ENCODE measurements around the gene RPS6KA3. TPM values are rescaled to one million over a fixed set of nuclear protein-coding genes. Genes with fewer than 3 reads are reported as not detected.
A peak's percentile ranks its signal among the peaks of the same experiment; 100 is the strongest.
"Not testable (repeated sequence)": the region's sequence is repeated elsewhere in the genome, so short reads cannot be mapped to it uniquely, and the experiment has no call there.

The RPS6KA3 gene
- total RNA-seq, 1 experiment from 2014 or later = 60.0 TPM

GRCh38 chrX:20265221-20265725, 1.4 kb downstream of the RPS6KA3 start:
- peak; percentile 45 for DNase-seq (ENCODE audit: low spot score)

GRCh38 chrX:20263474-20263873, 3.2 kb downstream of the RPS6KA3 start:
- DNase-seq (ENCODE audit: low spot score) = peak; percentile 57

GRCh38 chrX:20260885-20261284, 5.8 kb downstream of the RPS6KA3 start:
- DNase-seq (ENCODE audit: low spot score) = no peak

- DNase-seq (ENCODE audit: low spot score) = peak; percentile 30
These were observed 11.9 kb downstream of the RPS6KA3 start for GRCh38 chrX:20254712-20255299.

GRCh38 chrX:20253232-20253543, 13.5 kb downstream of the RPS6KA3 start:
- no peak for DNase-seq (ENCODE audit: low spot score)

GRCh38 chrX:20252381-20253231, 14.1 kb downstream of the RPS6KA3 start:
- DNase-seq (ENCODE audit: low spot score) = peak; percentile 42

GRCh38 chrX:20251691-20252090, 15.0 kb downstream of the RPS6KA3 start:
- no peak for DNase-seq (ENCODE audit: low spot score)

GRCh38 chrX:20250146-20250545, 16.6 kb downstream of the RPS6KA3 start:
- DNase-seq (ENCODE audit: low spot score) = not testable (repeated sequence)

- DNase-seq (ENCODE audit: low spot score) = no peak
These were observed 18.0 kb downstream of the RPS6KA3 start for GRCh38 chrX:20248592-20249192.

GRCh38 chrX:20244931-20245330, 21.8 kb downstream of the RPS6KA3 start:
- DNase-seq (ENCODE audit: low spot score) = no peak

GRCh38 chrX:20240201-20240600, 26.5 kb downstream of the RPS6KA3 start:
- DNase-seq (ENCODE audit: low spot score) = no peak

GRCh38 chrX:20237864-20238263, 28.8 kb downstream of the RPS6KA3 start:
- no peak for DNase-seq (ENCODE audit: low spot score)

- DNase-seq (ENCODE audit: low spot score) = no peak
These were observed 31.0 kb downstream of the RPS6KA3 start for GRCh38 chrX:20235755-20236154.

- DNase-seq (ENCODE audit: low spot score) = no peak
These were observed 33.4 kb downstream of the RPS6KA3 start for GRCh38 chrX:20233336-20233735.

GRCh38 chrX:20231598-20231997, 35.1 kb downstream of the RPS6KA3 start:
- DNase-seq (ENCODE audit: low spot score) = no peak

- DNase-seq (ENCODE audit: low spot score) = no peak
These were observed 36.3 kb downstream of the RPS6KA3 start for GRCh38 chrX:20230406-20230805.

- DNase-seq (ENCODE audit: low spot score) = no peak
These were observed 37.6 kb downstream of the RPS6KA3 start for GRCh38 chrX:20229155-20229554.

GRCh38 chrX:20228245-20228644, 38.5 kb downstream of the RPS6KA3 start:
- DNase-seq (ENCODE audit: low spot score) = no peak

GRCh38 chrX:20227116-20227515, 39.6 kb downstream of the RPS6KA3 start:
- DNase-seq (ENCODE audit: low spot score) = no peak

GRCh38 chrX:20225488-20225833, 41.2 kb downstream of the RPS6KA3 start:
- no peak for DNase-seq (ENCODE audit: low spot score)

- DNase-seq (ENCODE audit: low spot score) = peak; percentile 5
These were observed 41.8 kb downstream of the RPS6KA3 start for GRCh38 chrX:20224814-20225487.

- peak; percentile 6 for DNase-seq (ENCODE audit: low spot score)
These were observed 44.8 kb downstream of the RPS6KA3 start for GRCh38 chrX:20221902-20222301.
